ENCODE measurements around the gene ELN.
"Not testable (repeated sequence)": the region's sequence is repeated elsewhere in the genome, so short reads cannot be mapped to it uniquely, and the experiment has no call there.

Gene ELN

GRCh38 chr7:74027683-74028320 is at the start of gene ELN:
TSS of gene ELN (plus strand) at chr7:74028173. CDS start at chr7:74028188, 15 bp downstream.
- DNase-seq (ENCODE audit: low spot score), result no peak

DNA sequence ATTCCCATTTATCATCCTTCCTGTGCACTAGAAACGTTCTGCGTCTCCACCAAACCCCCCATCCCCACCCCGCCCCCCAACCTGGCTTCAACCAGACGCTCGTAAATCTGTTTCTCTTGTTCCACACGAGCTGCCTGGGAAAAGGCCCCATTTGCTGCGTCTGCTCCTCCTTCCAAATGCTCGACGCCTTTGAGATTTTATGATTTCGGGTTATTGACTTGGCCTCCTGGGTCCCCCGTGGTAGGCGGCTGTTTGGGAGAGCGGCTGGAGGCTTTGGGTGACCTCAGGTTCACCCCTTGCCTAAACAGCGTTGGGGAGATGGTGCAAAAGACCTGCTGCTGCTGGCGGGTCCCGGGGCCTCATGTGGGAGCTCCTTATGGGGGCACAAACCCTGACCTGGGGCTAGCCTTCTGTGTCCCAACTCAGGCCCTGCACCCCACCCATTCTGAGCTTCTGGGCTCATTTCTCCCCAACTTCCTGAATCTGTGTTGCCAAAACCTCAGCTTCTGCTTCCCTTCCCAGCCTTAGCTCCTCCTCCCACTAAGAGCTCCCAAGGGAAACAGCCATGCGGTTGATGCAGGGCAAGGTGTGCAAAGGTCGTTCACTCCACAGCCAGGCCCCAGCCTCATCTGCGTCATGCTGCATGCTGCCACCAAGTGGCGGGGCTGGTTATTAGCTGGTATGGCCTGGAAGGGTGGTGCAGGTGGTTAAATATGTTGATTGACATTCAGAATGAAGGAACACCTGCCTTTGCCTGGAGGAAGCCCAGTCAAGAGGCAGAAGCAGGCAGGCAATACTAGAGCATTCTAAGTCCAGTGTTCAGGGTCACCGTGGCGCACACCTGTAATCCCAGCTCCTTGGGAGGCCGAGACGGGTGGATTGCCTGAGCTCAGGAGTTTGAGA is 49.1 kb upstream of the ELN start:
- no peak for DNase-seq (ENCODE audit: low spot score)

GRCh38 chr7:73979656-73980055 is 48.3 kb upstream of the ELN start:
- DNase-seq (ENCODE audit: low spot score), result not testable (repeated sequence)

GRCh38 chr7:73980206-73980605 is 47.8 kb upstream of the ELN start:
- DNase-seq (ENCODE audit: low spot score), result no peak

DNA sequence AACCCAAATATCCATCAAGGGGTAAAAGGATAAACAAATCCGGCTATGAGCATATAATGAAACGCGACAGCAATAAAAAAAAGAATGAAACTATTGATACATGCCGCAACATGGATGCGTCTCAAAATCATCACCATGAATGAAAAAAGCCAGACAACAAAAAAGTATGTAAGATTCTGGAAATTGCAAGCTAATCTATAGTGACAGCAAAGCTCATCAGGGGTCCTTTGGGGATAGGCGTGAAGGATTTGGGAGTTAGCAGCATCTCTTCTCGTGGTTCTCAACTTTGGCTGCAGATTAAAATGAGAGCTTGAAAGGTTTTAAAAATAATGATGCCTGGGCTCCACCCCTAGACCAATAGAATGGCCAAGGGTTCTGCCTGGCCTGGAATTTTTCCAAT is 46.0 kb upstream of the ELN start:
- no peak for DNase-seq (ENCODE audit: low spot score)

GRCh38 chr7:73983437-73984164 is 44.4 kb upstream of the ELN start:
- no peak for DNase-seq (ENCODE audit: low spot score)

GRCh38 chr7:73984481-73985205 is 43.3 kb upstream of the ELN start:
- DNase-seq (ENCODE audit: low spot score), result no peak

GRCh38 chr7:73985737-73986141 is 42.2 kb upstream of the ELN start:
- no peak for DNase-seq (ENCODE audit: low spot score)

- no peak for DNase-seq (ENCODE audit: low spot score)
These were observed 41.8 kb upstream of the ELN start for GRCh38 chr7:73986158-73986631.

GRCh38 chr7:73987298-73987697 is 40.7 kb upstream of the ELN start:
- no peak for DNase-seq (ENCODE audit: low spot score)

- no peak for DNase-seq (ENCODE audit: low spot score)
These were observed 39.8 kb upstream of the ELN start for GRCh38 chr7:73988197-73988596.

GRCh38 chr7:73991522-73992100 is 36.4 kb upstream of the ELN start:
- no peak for DNase-seq (ENCODE audit: low spot score)

- DNase-seq (ENCODE audit: low spot score), result no peak
These were observed 35.8 kb upstream of the ELN start for GRCh38 chr7:73992101-73992562.

DNA sequence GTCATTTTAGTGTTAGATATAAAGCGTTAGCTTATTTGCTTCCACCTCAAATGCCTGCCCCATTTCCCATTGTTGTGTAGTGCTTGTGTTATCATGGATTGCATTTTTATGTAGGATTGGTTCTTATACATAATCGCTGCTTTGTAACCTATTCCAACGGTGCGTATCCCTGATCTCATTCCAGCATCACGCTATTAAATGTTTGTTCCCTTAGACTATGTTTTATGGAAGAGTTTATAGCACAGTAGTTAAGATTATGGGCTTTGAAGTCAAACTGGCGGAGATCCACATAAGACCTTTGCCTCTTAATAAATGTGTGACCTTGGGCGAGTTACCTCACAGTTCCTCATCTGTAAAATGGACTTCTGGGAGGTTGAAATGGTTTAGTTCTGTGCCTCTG is 34.0 kb upstream of the ELN start:
- DNase-seq (ENCODE audit: low spot score), result no peak

DNA sequence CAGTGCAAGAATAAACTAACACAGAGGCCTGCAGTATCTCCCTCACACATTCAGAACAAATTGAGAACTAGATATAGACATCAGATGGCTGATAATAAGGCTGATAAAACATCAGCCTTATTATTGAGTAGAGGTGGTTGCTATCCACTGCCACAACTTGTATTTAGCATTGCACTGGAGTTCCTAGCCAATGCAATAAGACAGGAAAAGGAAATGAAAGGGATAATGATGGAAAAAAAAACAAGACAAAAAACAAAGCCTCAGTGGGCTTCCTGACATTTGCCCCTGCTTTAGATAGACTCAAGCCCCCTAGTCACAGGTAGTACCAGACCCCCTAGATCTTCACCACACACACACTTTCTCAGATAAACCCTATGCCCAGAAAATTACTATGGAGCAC is 33.2 kb upstream of the ELN start:
- no peak for DNase-seq (ENCODE audit: low spot score)

- no peak for DNase-seq (ENCODE audit: low spot score)
These were observed 32.6 kb upstream of the ELN start for GRCh38 chr7:73995330-73995729.

DNA sequence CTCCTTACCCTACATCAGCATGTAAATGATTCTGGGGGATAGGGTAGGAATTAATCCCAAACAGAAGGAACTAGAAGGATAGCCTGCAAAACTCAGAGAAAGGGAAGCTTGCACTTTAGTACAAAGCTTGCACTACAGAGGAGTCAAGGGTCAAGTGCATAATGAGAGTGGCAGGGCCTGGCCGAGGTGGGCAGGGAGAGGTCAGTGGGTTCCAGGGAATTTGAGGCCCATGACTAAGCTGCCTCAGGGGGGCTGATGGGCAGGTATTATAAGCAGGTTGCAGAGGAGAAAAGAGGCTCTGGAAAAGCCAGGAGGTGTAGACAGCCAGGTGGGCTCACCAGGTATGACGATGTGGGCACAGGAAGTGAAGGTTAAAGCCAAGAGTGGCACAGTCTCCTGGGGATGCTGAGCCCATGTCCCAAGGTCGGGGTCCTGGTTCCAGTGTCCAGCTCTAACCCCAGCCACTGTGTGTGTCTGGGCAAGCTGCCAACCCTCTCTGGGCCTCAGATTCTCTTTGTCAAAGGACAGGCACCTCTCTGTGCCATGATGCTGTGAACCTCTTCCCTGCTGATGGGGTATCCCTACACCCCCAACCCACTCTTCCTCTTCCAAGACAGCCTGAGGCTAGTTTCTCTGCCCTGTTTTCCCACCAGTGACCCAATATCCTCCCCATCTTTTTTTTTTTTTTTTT is 32.0 kb upstream of the ELN start:
- no peak for DNase-seq (ENCODE audit: low spot score)

DNA sequence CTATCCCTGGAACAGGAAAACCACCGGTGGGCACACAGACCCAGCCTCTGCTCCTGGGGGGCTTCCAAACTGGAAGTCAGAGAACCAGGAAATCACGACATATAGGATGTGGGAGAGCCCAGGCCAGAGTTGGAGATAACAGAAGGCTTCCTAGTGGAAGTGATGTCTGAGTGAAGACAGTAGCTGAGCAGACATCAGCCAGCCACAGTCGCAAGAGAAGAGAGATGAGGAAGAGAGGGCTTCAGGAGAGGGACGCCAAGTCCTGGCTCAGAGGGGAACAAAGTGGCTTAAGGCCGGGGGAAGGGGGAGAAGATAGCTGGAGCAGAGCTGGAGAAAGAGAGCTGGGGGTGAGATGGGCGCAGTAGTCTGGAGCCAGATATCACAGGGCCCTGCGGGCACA is 30.9 kb upstream of the ELN start:
- DNase-seq (ENCODE audit: low spot score), result no peak

- DNase-seq (ENCODE audit: low spot score), result no peak
These were observed 28.1 kb upstream of the ELN start for GRCh38 chr7:73999664-74000435.

GRCh38 chr7:74000489-74001149 is 27.4 kb upstream of the ELN start:
- no peak for DNase-seq (ENCODE audit: low spot score)

Measured in kidney capillary endothelial cell (primary cell).